PFSK-1 (cell line): Measurements from ENCODE around the gene WFDC1.

Experiments used
- FOXP2 ChIP-seq: optimal IDR thresholded peaks from 2 replicates; pipeline ENCODE3; 2011; ENCODE audit warnings: borderline replicate concordance, control low read depth, inconsistent platforms; ENCODE audit not compliant: insufficient read depth; ENCODE audit errors: extremely low read length, extremely low read depth
- POLR2AphosphoS5 ChIP-seq: IDR thresholded peaks from 2 replicates; pipeline ENCODE4 v1.6.1; 2012; ENCODE audit warnings: low read depth, mild to moderate bottlenecking, control low read depth, low read length, moderate library complexity
- REST ChIP-seq, 2 experiments: IDR thresholded peaks; 2 replicates each; pipeline versions ENCODE4 v1.6.1 to v1.8.0; 2011 to 2012; ENCODE audit warnings: low read depth in 2 of 2, low read length in 2 of 2, control low read depth in 1 of 2, inconsistent platforms in 1 of 2, mild to moderate bottlenecking in 1 of 2, moderate library complexity in 1 of 2; ENCODE audit not compliant: insufficient read depth in 1 of 2
- SIN3A ChIP-seq: IDR thresholded peaks from 2 replicates; pipeline ENCODE4 v1.6.1; 2012; ENCODE audit warnings: mild to moderate bottlenecking, low read length, moderate library complexity, borderline replicate concordance; ENCODE audit not compliant: insufficient read depth
- TAF1 ChIP-seq: IDR thresholded peaks from 2 replicates; pipeline ENCODE4 v1.6.1; 2012; ENCODE audit warnings: low read length, control low read depth, borderline replicate concordance; ENCODE audit not compliant: insufficient read depth

The WFDC1 gene

DNA sequence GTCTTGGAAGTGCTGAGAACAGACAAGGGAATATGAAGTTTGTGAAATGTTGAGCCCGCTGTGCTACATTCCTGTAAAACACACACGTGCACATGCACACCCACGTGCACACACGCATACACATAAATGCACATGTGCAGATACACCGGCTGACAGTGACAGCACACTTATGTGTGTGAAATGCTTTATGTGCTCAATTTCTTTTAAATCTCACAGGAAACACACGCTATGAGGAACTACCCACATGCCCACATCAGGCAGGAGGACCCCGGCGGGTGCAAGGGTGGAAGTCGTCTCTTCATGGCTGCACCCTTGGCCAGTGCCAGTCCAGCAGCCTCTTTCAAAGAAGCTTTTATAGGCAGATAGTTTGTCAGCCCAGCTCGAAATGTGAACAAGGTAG lies 561 bp upstream of the WFDC1 start:
- no peak for TF ChIP-seq FOXP2
- no peak for TF ChIP-seq SIN3A
- TF ChIP-seq TAF1: no peak
- TF ChIP-seq POLR2AphosphoS5: no peak
- TF ChIP-seq REST (IDR thresholded peaks at IDR 0.05; ENCODE audit: insufficient read depth in 1 of 2, low read depth in 2 of 2, low read length in 2 of 2): no peak

DNA sequence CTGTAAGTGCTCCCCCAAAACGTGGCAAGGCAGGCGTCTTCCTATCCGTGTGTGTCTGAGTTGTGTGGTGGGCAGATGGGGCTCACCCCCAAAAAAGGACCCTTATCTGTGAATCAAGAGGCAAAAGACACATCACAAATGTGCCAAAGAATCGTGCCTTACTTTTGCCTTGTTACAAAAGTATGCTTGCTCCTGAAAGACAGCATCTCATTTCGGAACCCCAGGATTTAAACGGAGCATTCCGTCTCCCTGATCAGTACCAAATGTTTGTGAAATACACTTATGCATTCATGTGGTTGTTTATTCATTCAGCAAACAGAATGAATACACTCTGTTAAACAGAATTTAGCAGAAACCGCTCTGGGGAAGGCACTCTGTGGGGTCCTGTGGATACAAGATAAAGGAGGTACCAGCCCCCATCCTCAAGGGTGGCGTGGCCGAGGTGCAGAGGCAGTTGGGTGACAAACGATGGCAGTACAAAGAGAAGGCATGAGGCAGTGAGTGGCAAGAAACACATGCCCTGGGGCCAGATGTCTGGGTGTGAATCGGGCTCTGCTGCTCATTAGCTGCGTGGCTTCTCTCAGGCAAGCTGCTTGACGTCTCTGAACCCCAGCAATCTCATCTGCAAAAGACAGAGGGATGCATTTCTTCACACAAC lies 654 bp downstream of the WFDC1 start:
- TF ChIP-seq POLR2AphosphoS5: no peak
- no peak for TF ChIP-seq REST (IDR thresholded peaks at IDR 0.05; ENCODE audit: insufficient read depth in 1 of 2, low read depth in 2 of 2, low read length in 2 of 2)
- no peak for TF ChIP-seq SIN3A

GRCh38 chr16:84298376-84298899 lies 3.8 kb downstream of the WFDC1 start:
- TF ChIP-seq SIN3A: no peak
- no peak for TF ChIP-seq TAF1

GRCh38 chr16:84299734-84300440 lies 5.2 kb downstream of the WFDC1 start:
- TF ChIP-seq REST (IDR thresholded peaks at IDR 0.05; ENCODE audit: insufficient read depth in 1 of 2, low read depth in 2 of 2, low read length in 2 of 2) (no peak), POLR2AphosphoS5 (no peak), TAF1 (no peak)

DNA sequence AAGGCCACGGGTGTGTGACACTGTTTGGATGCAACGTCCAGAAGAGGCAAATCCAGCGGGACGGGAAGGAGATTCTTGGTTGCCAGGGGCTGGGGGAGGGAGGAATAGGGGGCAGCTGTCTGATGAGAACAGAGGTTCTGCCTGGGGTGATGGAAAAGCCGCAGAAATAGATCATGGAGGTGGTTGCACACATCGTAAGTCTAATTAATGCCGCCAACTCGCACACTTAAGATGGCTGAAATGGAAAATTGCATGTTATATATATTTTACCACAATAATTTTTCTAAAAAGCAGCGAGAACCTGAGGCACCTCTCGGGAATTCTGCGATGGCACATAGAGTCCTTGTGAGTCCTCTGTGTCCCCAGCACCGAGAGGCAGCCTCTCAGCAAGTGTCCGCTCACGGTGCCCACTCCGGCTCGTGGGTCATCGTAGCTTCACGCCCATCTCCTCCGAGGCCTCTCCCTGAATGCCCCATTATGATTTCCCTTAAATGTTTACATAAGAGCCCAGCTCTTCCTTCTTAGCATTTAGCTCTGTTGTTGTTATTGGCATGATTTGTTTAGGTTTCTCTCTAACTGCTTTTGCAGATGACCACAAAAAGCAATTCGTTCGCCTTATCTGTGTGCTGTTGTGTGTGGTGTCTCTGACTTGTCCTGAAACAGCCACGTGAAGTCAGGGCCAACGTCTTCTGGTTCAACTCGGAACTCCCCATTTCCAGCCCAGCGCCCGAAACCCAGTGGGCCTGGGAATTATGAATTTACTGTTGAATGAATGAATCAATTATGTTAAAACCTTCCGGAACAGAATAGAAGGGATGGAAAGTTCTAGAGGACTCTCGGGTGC lies 7.7 kb downstream of the WFDC1 start:
- no peak for TF ChIP-seq SIN3A
- no peak for TF ChIP-seq FOXP2
- TF ChIP-seq REST (IDR thresholded peaks at IDR 0.05; ENCODE audit: insufficient read depth in 1 of 2, low read depth in 2 of 2, low read length in 2 of 2): no peak
- TF ChIP-seq POLR2AphosphoS5: no peak
- no peak for TF ChIP-seq TAF1
